H54 (cell line): ENCODE measurements around the gene MAGI1.
"Not testable (repeated sequence)": the region's sequence is repeated elsewhere in the genome, so short reads cannot be mapped to it uniquely, and the experiment has no call there.

Experiments
- DNase-seq: peaks from one replicate; pipeline ENCODE4 v3.0.0; 2011; ENCODE audit warnings: low spot score, mixed read lengths; ENCODE audit not compliant: insufficient read length
- FAIRE-seq: peaks from 3 replicates; lab custom pipeline; 2011; peaks lifted over from hg19 to GRCh38; lab: Jason Lieb, UNC
- POLR2A ChIP-seq: IDR thresholded peaks from 2 replicates; pipeline ENCODE4 v1.6.1; 2011; ENCODE audit warnings: low read depth, mild to moderate bottlenecking, low read length

MAGI1 gene

DNA sequence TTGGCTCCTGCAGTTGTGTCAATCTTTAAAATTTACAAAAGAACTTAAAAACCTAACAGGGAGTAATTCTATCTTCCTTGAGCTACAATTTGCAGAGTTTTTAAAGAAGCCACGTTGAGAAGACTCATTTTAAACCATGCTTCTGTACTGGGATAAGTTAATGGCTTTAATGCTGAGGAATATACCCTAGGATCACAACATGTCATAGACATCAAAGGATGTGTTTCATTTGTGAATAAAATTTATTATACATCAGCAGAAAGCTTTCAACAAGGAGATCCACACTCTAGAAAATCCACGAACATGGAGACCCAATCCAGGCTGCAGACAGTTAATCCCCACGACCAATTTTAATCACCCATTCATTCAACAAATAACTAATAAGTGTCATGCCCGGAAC lies 297.2 kb downstream of the MAGI1 start:
- DNase-seq (no peak), FAIRE-seq (no peak)

DNA sequence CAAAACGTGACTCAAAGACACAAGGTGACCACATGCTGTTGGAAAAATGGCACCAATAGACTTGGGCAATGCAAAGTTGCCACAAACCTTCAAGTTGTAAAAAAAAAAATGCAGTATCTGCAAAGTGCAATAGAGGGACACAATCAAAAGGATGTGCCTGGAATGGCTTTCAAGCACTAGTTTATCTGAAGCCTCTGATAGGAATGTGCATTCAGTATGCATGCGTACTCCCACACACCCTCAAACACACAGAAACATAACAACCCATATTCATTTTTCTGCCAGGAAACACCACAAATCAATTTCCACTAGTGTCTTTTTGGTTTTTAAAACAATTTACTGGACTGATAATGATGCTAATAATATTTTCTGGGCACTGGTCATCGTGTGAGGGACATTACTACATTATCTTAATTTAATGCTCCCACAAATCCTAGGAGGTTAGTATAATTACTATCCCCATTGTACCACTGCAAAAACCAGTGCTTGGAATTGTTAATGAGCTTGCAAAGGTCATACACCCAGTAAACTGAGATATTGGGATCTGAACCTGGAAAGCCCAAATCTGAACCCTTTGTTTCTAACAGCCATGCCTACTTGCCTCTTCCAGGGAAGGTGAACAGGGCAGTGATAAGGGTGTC lies 298.7 kb downstream of the MAGI1 start:
- no peak for DNase-seq
- TF ChIP-seq POLR2A, result no peak
- no peak for FAIRE-seq

More for the DNA sequence above, 297.2 kb downstream of the MAGI1 start:
- no peak for TF ChIP-seq POLR2A

DNA sequence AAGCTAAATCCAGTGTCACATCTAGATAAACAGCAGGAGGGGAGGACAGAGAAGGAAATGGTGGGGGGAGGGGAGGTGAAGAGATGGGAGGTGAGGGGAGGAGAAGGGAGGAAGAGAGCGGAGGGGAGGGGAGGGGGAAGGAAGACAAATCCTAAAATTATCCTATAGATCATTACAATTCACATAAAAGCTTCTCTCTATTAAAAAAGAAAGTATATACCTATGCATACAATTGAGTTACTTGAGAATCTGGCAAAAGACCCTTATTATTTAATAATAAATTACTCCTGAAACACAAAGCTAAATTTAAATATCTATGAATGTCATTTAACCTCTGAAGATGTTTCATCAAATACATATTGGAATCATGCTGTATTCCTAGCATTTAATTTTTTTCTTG lies 303.9 kb downstream of the MAGI1 start:
- no peak for DNase-seq
- no peak for FAIRE-seq

DNA sequence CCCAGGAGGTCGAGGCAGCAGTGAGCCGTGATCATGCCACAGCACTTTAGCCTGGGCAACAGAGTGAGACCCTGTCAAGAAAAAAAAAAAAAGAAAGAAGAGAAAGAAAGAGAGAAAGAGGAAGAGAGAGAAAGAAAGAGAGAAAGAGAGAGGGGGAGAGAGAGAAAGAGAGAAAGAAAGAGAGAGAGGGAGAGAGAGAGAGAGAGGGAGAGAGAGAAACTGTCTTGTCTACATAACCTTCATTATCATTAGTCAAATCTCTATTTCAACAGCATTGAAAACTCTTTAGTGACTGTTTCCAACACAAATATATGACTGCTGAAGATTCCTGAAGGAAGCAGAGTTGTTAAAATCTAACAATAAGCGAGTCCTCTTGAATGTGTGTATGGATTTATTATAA lies 304.3 kb downstream of the MAGI1 start:
- DNase-seq (no peak), FAIRE-seq (no peak)
- no peak for TF ChIP-seq POLR2A

More for the DNA sequence above, 303.9 kb downstream of the MAGI1 start:
- TF ChIP-seq POLR2A, result no peak

DNA sequence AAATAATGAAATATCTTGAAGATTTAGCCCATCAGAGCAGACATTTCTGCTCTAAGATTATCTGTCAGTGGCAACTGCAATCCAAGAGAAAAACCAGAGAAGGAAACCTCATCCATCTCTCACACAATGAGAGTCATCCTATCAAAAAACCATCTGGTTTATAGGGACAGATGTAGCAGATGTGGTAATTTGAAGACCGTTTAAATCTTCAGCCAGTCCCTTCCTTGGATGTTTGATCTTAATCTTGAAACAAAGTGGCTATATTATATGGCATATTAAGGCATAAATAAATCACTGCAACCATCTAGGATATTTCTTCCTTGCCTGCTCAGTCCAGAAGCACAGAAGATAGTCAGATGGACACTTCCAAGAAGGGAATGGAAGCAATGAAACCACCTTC lies 305.3 kb downstream of the MAGI1 start:
- FAIRE-seq (no peak), DNase-seq (no peak)
- TF ChIP-seq POLR2A, result no peak

DNA sequence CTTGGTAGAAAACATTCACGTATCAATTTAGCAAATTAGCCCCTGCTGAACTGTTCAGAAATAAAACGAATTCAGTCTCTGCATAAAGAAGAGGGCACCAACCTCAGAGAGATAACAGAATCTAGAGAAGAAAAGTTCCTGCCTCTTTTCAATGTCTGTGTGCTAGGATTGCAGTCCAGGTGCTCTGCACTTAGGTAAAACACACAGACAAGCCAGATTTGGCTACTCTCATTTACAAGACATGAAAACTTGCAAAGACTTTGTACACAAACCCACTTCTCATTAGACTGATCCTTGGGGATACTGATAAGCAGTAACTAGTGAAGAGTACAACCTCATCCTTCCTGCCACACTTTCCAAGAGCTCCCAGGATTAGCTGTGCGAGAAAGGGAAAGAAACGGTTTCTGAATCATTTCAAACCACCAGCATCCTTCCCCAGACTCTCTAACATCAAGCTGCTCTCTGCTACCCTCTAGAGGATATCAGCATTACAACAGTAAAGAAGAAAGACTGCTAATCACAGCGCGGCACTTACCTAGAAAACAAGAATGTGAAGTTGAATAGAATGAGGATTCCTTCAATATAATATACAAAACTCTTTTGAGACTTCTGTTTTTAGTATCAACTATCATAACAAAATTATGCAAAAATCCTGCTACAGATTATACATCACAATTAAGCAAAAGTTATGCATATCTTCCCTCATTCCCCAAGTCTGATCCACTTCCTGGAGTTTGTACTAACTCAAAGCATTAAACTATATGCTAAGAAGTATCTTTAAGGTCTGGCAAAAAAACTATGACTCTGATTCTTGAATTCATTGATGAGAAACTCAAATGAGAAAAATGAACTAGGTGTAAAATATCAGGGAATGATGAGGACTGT lies 306.4 kb downstream of the MAGI1 start:
- peak; percentile 99 for FAIRE-seq

DNA sequence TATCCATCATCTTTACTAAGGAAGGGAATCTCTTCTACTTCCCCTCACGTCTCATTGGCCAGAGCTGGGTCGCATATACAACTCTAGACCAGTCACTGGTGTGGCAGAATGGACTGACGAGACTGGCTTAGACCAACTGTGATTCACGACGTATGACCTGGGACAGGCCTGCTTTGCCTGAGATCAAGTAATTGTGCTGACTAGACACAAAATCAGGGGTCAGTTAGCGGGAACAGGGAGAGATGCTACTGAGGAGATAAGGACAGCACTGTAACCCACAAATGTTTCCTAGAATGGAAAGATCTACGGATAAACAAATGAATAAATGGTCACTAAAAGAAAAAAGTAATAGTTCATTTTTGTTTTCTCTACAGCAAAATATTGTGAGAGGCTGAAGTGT lies 308.3 kb downstream of the MAGI1 start:
- DNase-seq (no peak), FAIRE-seq (no peak)
- TF ChIP-seq POLR2A, result no peak

More for the DNA sequence above, 306.4 kb downstream of the MAGI1 start:
- no peak for TF ChIP-seq POLR2A
- peak; percentile 46 for DNase-seq

DNA sequence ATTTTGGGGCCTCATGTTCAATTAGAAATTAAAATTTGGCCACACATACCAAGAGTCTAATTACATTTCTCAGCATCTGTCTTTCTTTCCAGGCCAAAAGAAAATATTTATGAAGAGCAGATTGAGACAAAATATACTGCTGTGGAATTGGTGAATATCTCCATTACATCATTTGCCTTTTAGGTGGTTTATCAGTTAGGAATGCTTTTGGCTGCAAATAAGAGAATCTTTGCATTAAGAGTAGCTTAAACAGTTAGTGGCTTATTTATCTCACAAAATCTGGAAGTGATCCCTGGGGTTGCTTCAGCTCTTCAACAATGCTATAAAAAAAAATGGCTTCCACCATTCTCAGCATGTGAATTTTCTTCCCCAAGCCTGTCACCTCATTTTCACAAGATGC lies 308.7 kb downstream of the MAGI1 start:
- FAIRE-seq (no peak), DNase-seq (no peak)
- no peak for TF ChIP-seq POLR2A

DNA sequence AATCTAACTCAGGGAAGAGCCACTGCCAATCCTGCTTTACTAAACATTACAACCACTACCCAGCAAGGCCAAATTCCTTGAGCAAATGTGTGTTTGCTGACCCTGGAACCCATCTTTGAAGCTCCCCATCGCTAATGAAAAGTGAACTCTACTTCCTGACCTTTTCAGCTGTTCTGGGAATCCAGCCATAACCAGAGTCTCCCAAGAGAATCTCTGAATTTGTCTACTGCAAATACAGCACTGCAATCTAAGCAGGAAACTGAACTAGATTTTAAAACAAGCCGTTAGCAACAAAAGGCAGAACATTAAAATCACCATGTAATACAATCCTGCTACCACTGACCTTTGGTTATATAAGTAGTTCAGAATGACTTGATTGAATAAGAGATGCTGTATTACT lies 309.2 kb downstream of the MAGI1 start:
- no peak for TF ChIP-seq POLR2A
- DNase-seq, result no peak
- FAIRE-seq, result no peak

DNA sequence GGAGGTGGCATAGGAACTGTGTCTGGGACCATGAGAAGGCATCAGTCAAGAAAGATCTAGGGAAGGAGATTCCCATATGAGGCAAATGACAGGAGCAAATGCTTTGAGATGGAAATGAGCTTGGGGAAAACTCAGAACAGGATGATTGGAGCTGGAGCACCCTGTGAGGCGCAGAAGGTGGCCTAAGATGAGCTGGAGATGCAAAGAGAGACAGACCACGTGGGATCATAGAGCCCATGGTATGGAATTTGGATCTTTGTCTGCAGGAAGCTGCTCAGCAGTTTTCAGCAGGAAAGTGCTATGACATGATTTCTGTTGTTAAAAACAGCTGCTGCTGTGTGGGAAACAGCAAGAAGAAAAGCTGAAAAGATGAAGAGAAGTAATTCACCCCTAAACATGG lies 310.6 kb downstream of the MAGI1 start:
- TF ChIP-seq POLR2A, result no peak
- FAIRE-seq, result no peak
- DNase-seq, result no peak

DNA sequence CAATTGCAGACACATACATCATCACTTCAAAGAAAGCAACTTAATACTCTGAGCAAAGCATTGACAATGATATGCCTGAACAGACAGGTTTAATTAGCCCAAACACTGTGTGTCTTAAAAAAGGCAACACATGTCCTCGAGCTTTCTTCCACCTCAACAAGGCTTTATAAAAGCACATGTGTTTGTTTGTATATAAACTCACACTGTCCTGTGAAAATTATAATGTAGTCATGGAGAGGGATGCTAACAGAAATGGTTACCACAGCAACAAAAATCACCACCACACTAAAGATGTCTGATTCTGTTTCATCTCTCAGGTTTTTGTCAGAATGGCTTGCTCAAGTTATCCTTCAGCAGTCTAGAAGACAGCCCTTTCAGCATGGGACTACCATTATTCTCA lies 314.7 kb downstream of the MAGI1 start:
- FAIRE-seq (no peak), DNase-seq (no peak)
- TF ChIP-seq POLR2A, result no peak

DNA sequence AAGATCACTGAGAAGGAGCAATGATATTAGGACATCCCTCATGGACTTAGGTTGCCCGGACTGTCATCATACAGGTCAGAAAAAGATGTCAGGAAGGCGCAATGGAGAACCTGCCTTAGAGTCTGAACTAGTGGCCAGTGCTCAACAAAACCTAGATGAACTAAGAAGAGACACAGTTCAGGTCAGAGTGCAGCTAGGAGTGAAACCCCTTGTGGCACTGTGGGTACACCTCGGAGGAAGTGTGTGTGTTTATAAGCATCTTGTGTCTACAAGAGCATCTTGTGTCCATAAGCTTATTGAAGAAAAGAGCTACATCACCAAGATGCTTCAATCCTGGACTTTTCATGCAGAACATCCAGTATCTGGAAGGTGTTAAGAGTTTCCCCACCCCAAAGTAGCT lies 315.7 kb downstream of the MAGI1 start:
- FAIRE-seq (no peak), DNase-seq (no peak)
- no peak for TF ChIP-seq POLR2A

DNA sequence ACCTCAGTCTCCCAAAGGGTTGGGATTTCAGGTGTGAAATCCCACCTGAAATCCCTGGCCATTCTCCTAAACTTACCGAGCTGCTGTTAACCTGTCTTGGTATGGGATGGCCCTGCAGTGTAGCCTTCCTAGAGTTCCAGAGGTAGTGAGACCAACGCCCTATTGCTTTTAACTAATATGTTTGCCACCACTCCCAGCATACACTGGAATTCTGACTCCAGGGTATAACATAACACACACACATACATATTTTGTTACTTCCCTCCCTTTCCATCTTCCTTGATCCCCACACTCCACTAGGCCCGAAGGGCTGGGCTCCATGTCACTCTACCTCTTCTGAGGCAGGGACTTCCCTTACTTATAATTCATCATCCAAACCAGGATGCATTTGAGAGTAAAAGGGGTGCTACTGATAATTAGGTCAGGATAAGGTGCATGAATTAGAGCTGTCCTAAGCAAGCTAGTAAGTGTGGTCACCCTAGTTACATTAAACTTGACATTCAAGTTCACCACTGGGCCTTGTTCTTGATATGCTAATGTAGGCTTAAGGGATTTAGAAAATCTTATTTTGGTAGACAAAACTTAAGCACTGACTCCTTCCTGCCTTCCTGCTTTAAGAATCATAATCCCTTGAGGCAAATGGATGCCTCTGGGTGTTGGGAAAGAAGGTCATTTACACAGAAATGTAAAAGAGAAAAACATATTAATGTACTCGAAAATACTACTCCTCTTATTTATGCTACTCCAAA lies 317.6 kb downstream of the MAGI1 start:
- DNase-seq (no peak), FAIRE-seq (no peak)
- no peak for TF ChIP-seq POLR2A

DNA sequence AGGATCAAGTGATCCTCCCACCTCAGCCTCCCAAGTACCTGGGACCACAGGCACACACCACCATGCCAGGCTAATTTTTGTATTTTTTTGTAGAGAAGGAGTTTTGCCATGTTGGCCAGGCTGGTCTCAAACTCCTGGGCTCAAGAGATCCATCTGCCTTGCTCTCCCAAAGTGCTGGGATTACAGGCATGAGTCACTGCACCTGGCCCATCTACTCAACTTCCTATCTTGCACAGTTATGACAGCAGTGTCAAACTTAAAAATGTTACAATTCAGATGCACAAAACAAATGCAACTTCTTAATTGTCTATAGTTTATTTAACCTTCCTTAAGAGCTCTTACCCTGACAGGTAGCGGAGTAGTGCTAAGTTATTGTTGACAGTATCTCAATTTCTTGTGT lies 319.1 kb downstream of the MAGI1 start:
- not testable (repeated sequence) for DNase-seq, FAIRE-seq
